NCI-H1105 treated with DMSO at 0.1 percent for 48 hours (cell line): ENCODE data around the gene RBM10.

ENCODE experiments used
- DNase-seq: peaks from one replicate; lab custom pipeline; 2025; lab: John Stamatoyannopoulos, UW

Gene RBM10

GRCh38 chrX:47146936-47147859, 2.2 kb downstream of the RBM10 start:
- no peak for DNase-seq

GRCh38 chrX:47148946-47149345, 3.9 kb downstream of the RBM10 start:
- no peak for DNase-seq

GRCh38 chrX:47151435-47151834, 6.4 kb downstream of the RBM10 start:
- no peak for DNase-seq

DNA sequence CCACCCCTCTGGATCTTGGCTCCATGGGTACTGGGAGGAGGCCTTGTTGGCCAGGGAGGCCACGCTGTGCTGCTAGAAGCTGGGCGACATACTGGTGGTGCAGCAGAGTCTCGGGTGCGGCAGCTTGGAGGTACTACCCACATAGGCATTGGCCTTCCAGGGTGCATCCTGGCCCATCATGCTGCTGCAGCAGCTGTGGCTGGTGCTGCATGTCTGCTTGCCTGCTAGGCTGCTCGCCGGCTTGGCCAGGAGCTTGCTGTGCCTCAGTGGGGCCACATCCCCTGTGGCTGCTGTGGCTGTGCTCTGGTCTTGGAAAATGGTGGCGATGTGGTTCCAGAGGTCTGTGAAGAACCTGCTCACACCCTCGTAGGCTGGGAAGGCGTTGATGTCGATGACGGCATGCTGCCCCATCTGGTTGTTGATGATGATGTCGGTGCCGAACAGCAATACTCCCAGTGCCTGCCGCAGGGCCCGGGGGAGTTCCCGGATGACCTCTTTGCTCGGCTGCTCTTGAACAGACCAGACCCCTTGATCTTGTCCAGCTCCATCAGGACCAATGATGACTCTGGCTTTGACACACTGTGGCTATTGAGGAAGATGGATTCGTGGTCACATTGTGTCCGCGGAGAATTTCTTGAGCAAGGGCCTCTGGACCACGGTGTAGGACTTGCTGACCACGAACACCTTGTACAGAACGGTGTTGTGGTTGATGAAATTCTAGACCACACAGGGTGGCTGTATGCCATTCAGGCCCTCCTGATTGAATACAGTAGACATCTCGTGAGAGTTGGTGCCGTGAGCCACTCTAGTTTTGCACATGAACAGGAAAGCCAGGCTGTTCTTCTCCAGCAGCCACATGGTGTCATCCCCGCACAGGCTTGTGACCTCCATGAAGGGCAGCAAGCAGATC, 11.8 kb downstream of the RBM10 start:
- DNase-seq = no peak

- no peak for DNase-seq
These were observed 13.1 kb downstream of the RBM10 start for GRCh38 chrX:47158131-47158530.

DNA sequence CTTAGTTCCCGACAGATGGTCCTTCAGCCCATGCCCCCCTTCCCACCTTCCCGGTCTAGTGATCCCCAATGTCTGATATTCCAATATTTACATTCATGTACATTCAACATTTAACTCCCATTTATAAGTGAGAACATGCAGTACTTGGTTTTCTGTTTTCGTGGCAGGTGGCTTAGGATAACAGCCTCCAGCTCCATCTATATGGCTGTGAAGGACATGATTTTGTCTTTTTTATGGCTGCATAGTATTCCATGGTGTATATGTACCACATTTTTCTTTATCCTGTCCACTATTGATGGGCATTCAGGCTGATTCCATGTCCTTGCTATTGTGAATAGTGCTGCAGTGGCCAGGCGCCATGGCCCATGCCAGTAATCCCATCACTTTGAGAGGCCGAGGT, 13.8 kb downstream of the RBM10 start:
- no peak for DNase-seq

GRCh38 chrX:47160781-47161180, 15.8 kb downstream of the RBM10 start:
- no peak for DNase-seq

GRCh38 chrX:47162927-47163583, 18.0 kb downstream of the RBM10 start:
- DNase-seq = no peak

GRCh38 chrX:47164420-47164819, 19.4 kb downstream of the RBM10 start:
- DNase-seq = no peak

- DNase-seq = no peak
These were observed 21.1 kb downstream of the RBM10 start for GRCh38 chrX:47166126-47166525.

DNA sequence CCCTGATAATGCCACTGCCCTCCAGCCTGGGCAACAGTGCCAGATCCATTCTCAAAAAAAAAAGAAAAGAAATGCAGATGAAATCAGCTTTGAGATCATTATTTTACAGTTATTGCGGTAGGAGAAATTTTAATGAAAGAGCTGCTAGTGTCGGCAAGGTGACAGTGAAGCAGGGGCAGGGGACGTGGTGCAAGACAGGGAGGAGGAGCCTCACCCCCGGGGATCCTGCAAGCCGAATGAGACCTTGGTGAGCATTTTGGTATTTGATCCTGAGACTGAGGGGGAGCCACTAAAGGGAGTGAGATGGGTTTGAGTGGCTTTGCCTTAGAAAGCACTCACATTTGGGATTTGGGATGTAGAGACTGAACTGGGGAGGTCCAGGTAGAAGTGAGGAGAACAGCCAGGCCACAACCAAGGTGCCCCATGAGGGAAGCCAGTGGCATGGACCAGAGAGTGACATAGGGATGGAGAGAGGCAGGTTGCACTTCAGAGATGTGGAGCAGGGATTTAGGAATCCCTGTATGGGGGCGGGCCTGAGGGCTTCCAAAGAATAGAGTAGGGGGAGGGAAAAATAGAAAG, 23.6 kb downstream of the RBM10 start:
- no peak for DNase-seq

- no peak for DNase-seq
These were observed 24.3 kb downstream of the RBM10 start for GRCh38 chrX:47169273-47169672.

GRCh38 chrX:47169726-47170515, 24.9 kb downstream of the RBM10 start:
- DNase-seq = no peak

GRCh38 chrX:47170861-47171692, 26.1 kb downstream of the RBM10 start:
- no peak for DNase-seq

DNA sequence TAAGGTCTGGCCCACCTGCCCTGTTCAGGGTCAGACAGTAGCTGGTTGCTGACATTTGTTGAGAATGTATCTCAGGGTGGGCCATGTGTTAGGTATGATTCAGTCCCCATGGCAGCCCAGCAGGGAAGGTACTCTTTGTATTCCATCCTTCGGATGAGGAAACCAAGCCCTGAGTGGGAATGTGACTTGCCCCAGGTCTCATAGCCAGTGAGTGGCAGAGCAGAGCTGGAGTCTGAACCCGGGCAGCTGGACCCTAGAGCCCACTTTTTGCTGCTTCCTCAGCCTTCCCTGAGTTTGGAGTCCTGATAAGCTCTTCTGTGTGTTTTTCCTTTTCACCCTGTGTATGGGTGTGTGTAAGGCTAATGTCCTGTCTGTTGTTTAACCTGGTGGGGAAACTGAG, 27.0 kb downstream of the RBM10 start:
- DNase-seq = no peak

- DNase-seq = no peak
These were observed 27.5 kb downstream of the RBM10 start for GRCh38 chrX:47172549-47172948.

DNA sequence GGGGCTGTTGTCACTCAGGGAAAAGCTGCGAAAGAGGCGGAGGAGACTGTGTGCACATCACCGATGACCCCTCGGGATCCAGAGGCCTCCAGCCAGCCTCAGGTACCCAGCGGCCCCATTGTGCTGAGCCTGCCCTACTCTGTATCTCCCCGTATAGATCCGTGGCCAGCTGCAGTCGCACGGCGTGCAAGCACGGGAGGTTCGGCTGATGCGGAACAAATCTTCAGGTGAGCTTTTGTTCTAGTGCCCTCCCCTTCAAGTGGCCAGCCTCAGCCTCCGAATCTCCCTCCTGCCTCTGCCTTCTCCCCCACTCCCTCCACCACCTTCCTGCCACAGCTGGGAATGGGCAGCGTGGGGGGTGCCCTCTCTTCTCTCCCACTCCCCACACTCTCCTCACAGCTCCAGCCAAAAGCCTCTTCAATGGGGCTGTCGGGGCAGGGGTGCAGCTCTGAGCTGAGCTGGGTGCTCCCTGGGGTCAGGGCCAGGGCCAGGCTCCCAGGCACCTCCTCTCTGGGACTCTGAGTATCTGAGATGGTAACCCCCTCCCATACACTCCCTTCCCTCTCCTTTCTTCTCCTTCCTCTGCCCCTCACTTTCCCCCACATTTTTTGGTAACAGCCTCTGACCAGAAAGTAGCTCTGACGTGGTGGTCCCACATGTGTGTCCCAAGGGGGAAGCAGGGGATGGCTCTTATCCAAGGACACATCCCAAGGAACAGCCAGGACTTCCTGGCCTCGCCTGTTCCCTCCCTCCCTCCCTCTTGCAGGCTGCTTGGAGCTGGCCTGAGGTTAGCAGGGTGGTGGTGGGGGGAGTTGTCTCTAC, 28.2 kb downstream of the RBM10 start:
- DNase-seq = no peak

DNA sequence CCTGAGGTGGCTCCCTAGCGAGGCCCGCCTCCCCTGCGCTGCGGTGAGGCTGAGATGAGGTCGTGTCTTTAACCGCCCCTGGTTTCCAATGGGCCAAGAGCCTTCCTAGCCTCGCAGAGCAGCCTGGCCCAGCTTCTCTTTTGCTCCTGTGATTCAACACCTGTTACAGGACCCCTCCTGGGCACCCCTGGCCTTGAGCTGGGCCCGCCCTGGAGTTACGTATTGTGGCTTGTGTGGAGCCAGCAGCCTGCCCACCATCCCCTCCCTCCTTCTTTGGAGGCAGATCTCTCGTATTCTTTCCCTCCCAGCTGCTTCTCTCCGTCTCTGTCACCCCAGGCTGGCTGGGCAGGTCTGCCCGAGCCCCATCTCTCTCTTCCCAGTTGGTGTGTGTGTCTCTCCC, 29.4 kb downstream of the RBM10 start:
- DNase-seq = no peak

DNA sequence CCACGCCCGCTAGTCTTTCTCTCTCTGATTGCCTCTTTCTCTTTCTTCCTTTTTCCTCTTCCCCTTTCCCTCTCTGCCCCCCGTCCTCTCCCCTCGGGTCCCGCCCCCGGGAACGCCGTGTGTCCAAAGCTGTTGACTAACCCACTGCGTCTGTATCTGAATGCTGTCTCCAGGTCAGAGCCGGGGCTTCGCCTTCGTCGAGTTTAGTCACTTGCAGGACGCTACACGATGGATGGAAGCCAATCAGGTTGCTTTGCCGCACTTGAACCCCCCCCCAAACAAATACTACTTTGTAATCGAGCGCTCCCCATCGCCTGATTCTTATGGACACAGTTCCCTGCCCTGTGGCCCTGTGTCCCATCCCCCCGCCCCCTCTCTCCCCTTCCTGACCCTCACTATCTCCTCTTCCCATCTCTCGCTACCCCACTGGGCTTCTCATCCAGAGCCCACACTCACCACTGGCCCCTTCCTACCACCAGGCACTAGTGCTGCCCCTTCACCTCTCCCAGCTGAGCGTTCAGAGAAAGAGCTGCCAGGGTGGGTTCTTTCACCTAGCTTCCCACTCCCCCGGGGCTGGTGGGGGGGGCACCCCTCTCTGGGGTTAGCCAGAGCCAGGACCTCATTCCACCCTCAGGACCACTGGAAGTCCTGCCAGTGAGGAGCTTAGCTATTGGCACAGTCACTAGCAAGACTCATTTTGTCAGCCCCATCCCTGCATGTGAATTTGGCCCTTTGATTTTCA, 30.0 kb downstream of the RBM10 start:
- no peak for DNase-seq
